NCI-H1417 (cell line): ENCODE data around the gene ACAD10.
A peak's percentile ranks its signal among the peaks of the same experiment; 100 is the strongest.

Source experiments
- DNase-seq, 3 experiments: peaks; one replicate each; lab custom pipeline; 2025; lab: John Stamatoyannopoulos, UW

The ACAD10 gene

DNA sequence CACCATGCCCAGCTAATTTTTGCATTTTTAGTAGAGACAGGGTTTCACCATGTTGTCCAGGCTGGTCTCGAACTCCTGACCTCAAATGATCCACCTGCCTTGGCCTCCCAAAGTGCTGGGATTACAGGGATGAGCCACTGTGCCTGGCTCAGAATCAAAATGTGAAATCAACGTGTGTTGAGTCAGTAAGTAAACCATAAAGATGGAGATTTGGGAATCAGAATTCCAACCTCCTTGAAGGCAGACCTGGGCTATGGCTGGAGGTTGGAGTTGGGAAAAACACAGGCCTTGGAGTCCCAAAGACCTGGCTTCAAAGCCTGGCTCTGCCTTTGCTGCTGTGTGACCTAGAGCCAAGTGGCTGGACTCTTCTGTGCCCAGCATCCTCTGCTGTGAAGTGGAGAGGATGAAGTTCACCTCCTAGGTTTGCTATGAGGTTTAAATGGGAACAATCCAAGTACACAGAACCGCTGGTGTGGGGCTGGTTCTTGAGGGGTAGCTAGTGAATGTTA is 91.0 kb downstream of the ACAD10 start:
- no peak for DNase-seq

GRCh38 chr12:111777345-111778045 is 91.6 kb downstream of the ACAD10 start:
- no peak for DNase-seq

GRCh38 chr12:111780166-111780565 is 94.3 kb downstream of the ACAD10 start:
- no peak for DNase-seq

DNA sequence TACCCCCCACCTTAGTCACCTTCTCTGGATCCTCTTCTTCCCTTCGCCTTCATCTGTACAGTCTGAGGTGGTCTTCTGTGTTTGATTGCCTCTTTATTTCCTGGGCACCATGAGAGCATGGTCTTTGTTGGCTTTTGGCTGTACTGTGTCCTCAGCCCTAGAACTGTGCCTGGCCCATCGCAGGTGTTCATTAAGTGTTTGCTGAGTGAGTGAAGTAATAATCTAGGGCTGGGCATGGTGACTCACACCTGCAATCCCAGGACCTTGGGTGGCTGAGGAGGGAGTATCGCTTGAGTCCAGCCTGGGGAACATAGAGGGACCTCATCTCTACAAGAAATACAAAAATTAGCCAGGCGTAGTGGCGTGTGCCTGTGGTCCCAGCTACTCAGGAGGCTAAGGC is 94.8 kb downstream of the ACAD10 start:
- DNase-seq = no peak

DNA sequence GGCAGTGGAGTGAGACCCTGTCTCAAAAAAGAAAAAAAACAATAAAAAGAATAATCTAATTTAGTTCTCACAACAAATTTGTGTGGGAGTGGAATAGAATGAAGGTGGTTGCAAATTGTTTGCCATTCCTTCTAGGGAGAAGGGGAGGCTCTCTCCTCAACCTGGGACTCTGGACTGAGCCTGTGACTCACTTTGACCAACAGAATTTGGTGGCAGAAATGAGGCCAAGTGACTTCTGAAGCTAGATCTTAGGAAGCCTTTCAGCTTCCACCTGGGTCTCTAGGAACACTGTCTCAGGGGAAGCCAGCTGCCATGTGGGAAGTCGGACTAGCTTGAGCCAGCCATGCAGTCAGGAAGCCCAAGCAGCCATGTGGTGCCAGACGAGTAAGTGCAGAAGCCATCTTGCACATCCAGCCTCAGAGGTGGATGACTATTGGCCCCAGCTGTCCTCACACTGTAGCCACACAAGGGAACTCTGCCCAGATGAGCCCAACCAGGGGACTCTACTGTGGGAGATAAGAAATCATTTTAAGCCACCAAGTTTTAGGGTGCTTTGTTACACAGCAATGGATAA is 95.3 kb downstream of the ACAD10 start:
- no peak for DNase-seq

DNA sequence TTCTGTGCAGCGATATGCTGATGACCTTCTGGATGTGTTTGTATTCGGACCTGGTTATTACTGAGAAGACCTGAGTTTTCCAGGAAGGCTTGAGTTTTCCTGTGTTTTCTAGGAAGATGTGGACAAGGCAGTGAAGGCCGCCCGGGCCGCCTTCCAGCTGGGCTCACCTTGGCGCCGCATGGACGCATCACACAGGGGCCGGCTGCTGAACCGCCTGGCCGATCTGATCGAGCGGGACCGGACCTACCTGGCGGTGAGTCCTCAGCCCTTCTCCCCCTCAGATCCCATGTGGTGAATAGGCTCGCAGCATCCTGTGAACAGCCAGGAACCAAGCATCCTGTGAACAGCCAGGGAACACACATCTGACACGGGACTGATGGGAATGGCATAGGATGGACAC is 97.2 kb downstream of the ACAD10 start:
- no peak for DNase-seq

DNA sequence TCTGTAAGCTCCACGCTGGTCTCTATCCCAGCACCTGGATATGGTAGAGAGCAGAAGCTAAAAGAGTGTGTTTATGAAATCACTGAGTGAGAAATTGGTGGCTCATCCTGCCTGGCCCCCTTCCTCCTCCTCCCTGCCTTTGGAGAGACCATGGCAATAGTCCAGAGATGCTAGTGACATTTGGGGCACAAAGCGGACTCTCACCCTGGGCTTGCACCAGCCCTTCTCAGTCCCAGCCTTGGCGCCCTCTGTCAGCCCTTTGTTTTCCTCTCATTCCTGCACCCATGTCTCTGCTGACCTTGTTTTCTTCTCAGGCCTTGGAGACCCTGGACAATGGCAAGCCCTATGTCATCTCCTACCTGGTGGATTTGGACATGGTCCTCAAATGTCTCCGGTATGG is 99.1 kb downstream of the ACAD10 start:
- no peak for DNase-seq

- no peak for DNase-seq
Measured at GRCh38 chr12:111785651-111786050, 99.8 kb downstream of the ACAD10 start.

GRCh38 chr12:111788178-111788654 is 102.4 kb downstream of the ACAD10 start:
- peak in 1 of 3 experiments; percentile 12 for DNase-seq

- DNase-seq = peak in 1 of 3 experiments; percentile 7
Measured at GRCh38 chr12:111789779-111790178, 103.9 kb downstream of the ACAD10 start.

GRCh38 chr12:111791507-111791906 is 105.7 kb downstream of the ACAD10 start:
- DNase-seq = no peak

- DNase-seq = no peak
Measured at GRCh38 chr12:111792155-111792855, 106.5 kb downstream of the ACAD10 start.

GRCh38 chr12:111792856-111793235 is 107.0 kb downstream of the ACAD10 start:
- DNase-seq = no peak

GRCh38 chr12:111798182-111798581 is 112.3 kb downstream of the ACAD10 start:
- no peak for DNase-seq

GRCh38 chr12:111799758-111800157 is 113.9 kb downstream of the ACAD10 start:
- DNase-seq = no peak

DNA sequence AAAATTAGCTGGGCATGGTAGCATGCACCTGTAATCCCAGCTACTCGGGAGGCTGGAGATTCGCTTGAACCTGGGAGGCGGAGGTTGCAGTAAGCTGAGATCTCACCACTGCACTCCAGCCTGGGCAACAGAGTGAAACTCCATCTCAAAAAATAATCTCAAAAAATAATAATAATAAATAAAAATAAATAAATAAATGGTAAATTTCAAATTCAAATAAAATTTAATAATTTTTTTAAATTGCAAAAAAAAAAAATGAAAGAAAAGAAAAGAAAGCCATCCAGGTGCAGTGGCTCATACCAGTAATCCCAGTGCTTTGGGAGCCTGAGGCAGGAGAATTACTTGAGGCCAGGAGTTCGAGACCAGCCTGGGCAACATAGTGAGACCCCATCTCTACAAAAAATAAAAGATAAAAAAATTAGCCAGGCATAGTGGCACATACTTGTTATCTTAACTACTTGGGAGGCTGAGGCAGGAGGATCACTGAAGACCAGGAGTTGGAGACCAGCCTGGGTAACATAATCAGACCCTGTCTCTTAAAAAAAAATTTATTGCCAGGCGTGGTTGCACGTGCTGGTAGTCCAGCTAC is 117.3 kb downstream of the ACAD10 start:
- DNase-seq = no peak

GRCh38 chr12:111803851-111804250 is 118.0 kb downstream of the ACAD10 start:
- DNase-seq = no peak

GRCh38 chr12:111806304-111806703 is 120.5 kb downstream of the ACAD10 start:
- no peak for DNase-seq
